K562 (cell line): ENCODE results near the gene GOLGA8B. TPM values are rescaled to one million over a fixed set of nuclear protein-coding genes. Genes with fewer than 3 reads are reported as not detected.

ENCODE experiments used
- CHD2 ChIP-seq: IDR thresholded peaks from 2 replicates; pipeline ENCODE4 v1.6.1; 2011; ENCODE audit warnings: low read depth, low read length
- CTCFL ChIP-seq: IDR thresholded peaks from 2 replicates; pipeline ENCODE4 v1.6.1; 2011; ENCODE audit warnings: borderline replicate concordance, low read depth, mild to moderate bottlenecking, moderate library complexity, low read length; ENCODE audit not compliant: insufficient read depth, poor library complexity, severe bottlenecking
- EHMT2 ChIP-seq: fragments of 450-650 bp; IDR thresholded peaks from 2 replicates; pipeline ENCODE4 v1.6.1; 2018; ENCODE audit warnings: antibody characterized with exemption
- ELF1 ChIP-seq: fragments of 200-800 bp; sonication (Bioruptor generic); IDR thresholded peaks from 2 replicates; pipeline ENCODE4 v1.6.1; 2016; ENCODE audit warnings: missing genetic modification characterization, missing compliant biosample characterization
- ELF2 ChIP-seq: fragments of 250-450 bp; sonication (Bioruptor Pico); IDR thresholded peaks from 2 replicates; pipeline ENCODE4 v1.5.0; 2021; ENCODE audit warnings: mild to moderate bottlenecking
- KLF13 ChIP-seq: fragments of 450-650 bp; IDR thresholded peaks from 2 replicates; pipeline ENCODE4 v1.6.1; 2016; ENCODE audit warnings: missing genetic modification characterization, low read depth, mild to moderate bottlenecking, missing compliant biosample characterization, moderate library complexity, borderline replicate concordance
- MCM5 ChIP-seq: fragments of 450-650 bp; IDR thresholded peaks from 2 replicates; pipeline ENCODE4 v1.6.1; 2016; ENCODE audit warnings: low read depth
- MTA2 ChIP-seq: fragments of 450-650 bp; IDR thresholded peaks from 2 replicates; pipeline ENCODE4 v1.6.1; 2016; ENCODE audit warnings: low read depth
- NCOA1 ChIP-seq: fragments of 450-650 bp; IDR thresholded peaks from 2 replicates; pipeline ENCODE4 v1.6.1; 2016; ENCODE audit warnings: low read depth
- NELFE ChIP-seq: IDR thresholded peaks from 2 replicates; pipeline ENCODE4 v1.6.1; 2011; ENCODE audit warnings: mild to moderate bottlenecking; ENCODE audit not compliant: insufficient read depth, insufficient read length
- NEUROD1 ChIP-seq: fragments of 150-350 bp; IDR thresholded peaks from 2 replicates; pipeline ENCODE4 v1.6.1; 2014; ENCODE audit warnings: borderline replicate concordance, low read length, low read depth; ENCODE audit not compliant: partially characterized antibody
- SIRT6 ChIP-seq: IDR thresholded peaks from one replicate; pipeline ENCODE4 v1.6.1; 2012; ENCODE audit warnings: low read depth, mild to moderate bottlenecking, control low read depth, inconsistent platforms, low read length, moderate library complexity
- STAT5A ChIP-seq: IDR thresholded peaks from 2 replicates; pipeline ENCODE4 v1.6.1; 2012; ENCODE audit warnings: low read length, inconsistent platforms, borderline replicate concordance
- SUPT5H ChIP-seq: fragments of 450-650 bp; IDR thresholded peaks from 2 replicates; pipeline ENCODE4 v1.6.1; 2016
- TGIF2 ChIP-seq: sonication (generic); formaldehyde crosslinking; IDR thresholded peaks from 2 replicates; pipeline ENCODE4 v1.8.1; 2022; ENCODE audit warnings: mild to moderate bottlenecking, missing genetic modification reagents, moderate library complexity
- ZC3H4 ChIP-seq: sonication (generic); formaldehyde crosslinking; IDR thresholded peaks from 2 replicates; pipeline ENCODE4 v1.9.0; 2021; ENCODE audit warnings: missing genetic modification reagents, borderline replicate concordance
- ZNF41 ChIP-seq: fragments of 250-450 bp; sonication (Bioruptor Pico); conservative IDR thresholded peaks from 2 replicates; pipeline ENCODE4 v1.4.0; 2020; ENCODE audit warnings: mild to moderate bottlenecking
- ZNF507 ChIP-seq: conservative IDR thresholded peaks from 2 replicates; pipeline ENCODE4 v1.6.1; 2017; ENCODE audit warnings: missing genetic modification characterization, missing compliant biosample characterization
- ZNF586 ChIP-seq: fragments of 450-650 bp; formaldehyde crosslinking; conservative IDR thresholded peaks from 2 replicates; pipeline ENCODE4 v1.4.0; 2020; ENCODE audit warnings: mild to moderate bottlenecking, moderate library complexity
- ZZZ3 ChIP-seq: fragments of 450-650 bp; IDR thresholded peaks from 2 replicates; pipeline ENCODE4 v1.6.1; 2016; ENCODE audit warnings: antibody characterized with exemption, mild to moderate bottlenecking, moderate library complexity
- polyA plus RNA-seq, 8 experiments: library from polyadenylated mRNA; depleted of rRNA in 4 of 8; stranded (reverse) in 5 of 8; unstranded in 3 of 8; fragments of >200 nt; fragmentation: Nextera tagmentation in 2 of 8; fragmentation: Illumina TruSeq in 1 of 8; extraction: Ambion mirVana in 2 of 8; extraction: Trizol in 1 of 8; gene quantifications; 2 replicates each; pipeline versions ENCODE4 v1.2.1 to v1.2.3, GENCODE V29; 2011 to 2014; ENCODE audit warnings: inconsistent platforms in 1 of 8, missing spikeins in 1 of 8
- total RNA-seq, 7 experiments: library from RNA; depleted of rRNA in 6 of 7; stranded (reverse); fragments of >200 nt in 6 of 7; fragmentation: Illumina TruSeq in 2 of 7; extraction: Trizol in 2 of 7; gene quantifications; 2 replicates each; pipeline versions ENCODE4 v1.2.1 to v1.2.3, GENCODE V29; 2011 to 2021; ENCODE audit warnings: low replicate concordance in 1 of 7
- TF ChIP-seq, protein P1 (sequence below): fragments of 250-450 bp; sonication (Bioruptor Pico); IDR thresholded peaks from 2 replicates; pipeline ENCODE4 v1.8.0; 2021; ENCODE audit warnings: borderline replicate concordance, mild to moderate bottlenecking, moderate library complexity; ENCODE audit not compliant: poor library complexity, severe bottlenecking
- TF ChIP-seq, protein P2 (sequence below): fragments of 250-450 bp; sonication (Bioruptor Pico); IDR thresholded peaks from 2 replicates; pipeline ENCODE4 v1.4.0; 2020
- TF ChIP-seq, protein P3 (sequence below): fragments of 200-800 bp; sonication (Bioruptor generic); IDR thresholded peaks from 2 replicates; pipeline ENCODE4 v1.6.1; 2017; ENCODE audit warnings: missing genetic modification characterization, missing compliant biosample characterization
- TF ChIP-seq, protein P4 (sequence below): fragments of 250-450 bp; sonication (Bioruptor Pico); IDR thresholded peaks from 2 replicates; pipeline ENCODE4 v1.6.1; 2021; ENCODE audit warnings: mild to moderate bottlenecking

GOLGA8B gene
- total and polyA plus RNA-seq, 9 of the 15 experiments (the other 6 are each of a cell fraction or from before 2014, with no cell fraction given), result 7.9 to 236 (median 54.1) TPM

DNA sequence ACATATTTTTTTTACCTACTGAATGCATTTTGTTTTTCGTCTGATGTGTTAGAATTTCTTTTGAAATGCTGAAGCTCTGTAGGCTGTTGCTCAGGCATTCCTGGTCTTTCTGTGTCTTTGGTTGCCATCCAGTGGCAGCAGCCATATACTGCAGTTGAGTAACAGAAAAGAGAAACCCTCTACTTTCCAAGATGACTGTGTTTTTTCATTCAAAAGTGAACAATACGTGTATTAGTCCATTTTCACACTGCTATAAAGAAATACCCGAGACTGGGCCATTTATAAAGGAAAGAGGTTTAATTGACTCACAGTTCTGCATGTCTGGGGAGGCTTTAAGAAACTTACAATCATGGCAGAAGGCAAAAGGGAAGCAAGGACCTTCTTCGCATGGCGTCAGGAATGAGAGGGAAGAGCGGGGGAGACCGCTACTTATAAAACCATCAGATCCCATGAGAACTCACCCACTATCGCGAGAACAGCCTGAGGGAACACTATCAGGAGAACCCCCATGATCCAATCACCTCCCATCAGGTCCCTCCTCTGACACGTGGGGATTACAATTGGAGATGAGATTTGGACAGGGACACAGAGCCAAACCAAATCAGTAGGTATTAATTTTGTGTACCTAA lies 4.7 kb upstream of the GOLGA8B start (continued):
- no peak for TF ChIP-seq KLF13 (tag)
- TF ChIP-seq EHMT2, result peak; percentile 64
- TF ChIP-seq, protein P1, sequence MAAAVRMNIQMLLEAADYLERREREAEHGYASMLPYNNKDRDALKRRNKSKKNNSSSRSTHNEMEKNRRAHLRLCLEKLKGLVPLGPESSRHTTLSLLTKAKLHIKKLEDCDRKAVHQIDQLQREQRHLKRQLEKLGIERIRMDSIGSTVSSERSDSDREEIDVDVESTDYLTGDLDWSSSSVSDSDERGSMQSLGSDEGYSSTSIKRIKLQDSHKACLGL (CRISPR knock-in tag), result no peak
- peak; percentile 98 for TF ChIP-seq CHD2
- TF ChIP-seq ZNF41 (CRISPR knock-in tag), result no peak
- TF ChIP-seq TGIF2 (CRISPR knock-in tag), result no peak
- TF ChIP-seq STAT5A, result no peak
- TF ChIP-seq ZZZ3, result no peak
- no peak for TF ChIP-seq SIRT6
- TF ChIP-seq NCOA1, result no peak
- TF ChIP-seq NELFE, result no peak
- TF ChIP-seq, protein P2, sequence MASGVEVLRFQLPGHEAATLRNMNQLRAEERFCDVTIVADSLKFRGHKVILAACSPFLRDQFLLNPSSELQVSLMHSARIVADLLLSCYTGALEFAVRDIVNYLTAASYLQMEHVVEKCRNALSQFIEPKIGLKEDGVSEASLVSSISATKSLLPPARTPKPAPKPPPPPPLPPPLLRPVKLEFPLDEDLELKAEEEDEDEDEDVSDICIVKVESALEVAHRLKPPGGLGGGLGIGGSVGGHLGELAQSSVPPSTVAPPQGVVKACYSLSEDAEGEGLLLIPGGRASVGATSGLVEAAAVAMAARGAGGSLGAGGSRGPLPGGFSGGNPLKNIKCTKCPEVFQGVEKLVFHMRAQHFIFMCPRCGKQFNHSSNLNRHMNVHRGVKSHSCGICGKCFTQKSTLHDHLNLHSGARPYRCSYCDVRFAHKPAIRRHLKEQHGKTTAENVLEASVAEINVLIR (CRISPR knock-in tag), result no peak
- no peak for TF ChIP-seq ZC3H4 (CRISPR knock-in tag)
- TF ChIP-seq CTCFL, result no peak
- TF ChIP-seq SUPT5H, result peak; percentile 80
- TF ChIP-seq ZNF586 (CRISPR knock-in tag), result no peak
- TF ChIP-seq, protein P3, sequence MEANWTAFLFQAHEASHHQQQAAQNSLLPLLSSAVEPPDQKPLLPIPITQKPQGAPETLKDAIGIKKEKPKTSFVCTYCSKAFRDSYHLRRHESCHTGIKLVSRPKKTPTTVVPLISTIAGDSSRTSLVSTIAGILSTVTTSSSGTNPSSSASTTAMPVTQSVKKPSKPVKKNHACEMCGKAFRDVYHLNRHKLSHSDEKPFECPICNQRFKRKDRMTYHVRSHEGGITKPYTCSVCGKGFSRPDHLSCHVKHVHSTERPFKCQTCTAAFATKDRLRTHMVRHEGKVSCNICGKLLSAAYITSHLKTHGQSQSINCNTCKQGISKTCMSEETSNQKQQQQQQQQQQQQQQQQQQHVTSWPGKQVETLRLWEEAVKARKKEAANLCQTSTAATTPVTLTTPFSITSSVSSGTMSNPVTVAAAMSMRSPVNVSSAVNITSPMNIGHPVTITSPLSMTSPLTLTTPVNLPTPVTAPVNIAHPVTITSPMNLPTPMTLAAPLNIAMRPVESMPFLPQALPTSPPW (CRISPR knock-in tag), result no peak
- TF ChIP-seq NEUROD1, result peak; percentile 35
- TF ChIP-seq ELF2 (CRISPR knock-in tag), result no peak
- TF ChIP-seq ELF1 (tag), result peak; percentile 57
- no peak for TF ChIP-seq ZNF507
- no peak for TF ChIP-seq MCM5
- no peak for TF ChIP-seq MTA2
- TF ChIP-seq, protein P4, sequence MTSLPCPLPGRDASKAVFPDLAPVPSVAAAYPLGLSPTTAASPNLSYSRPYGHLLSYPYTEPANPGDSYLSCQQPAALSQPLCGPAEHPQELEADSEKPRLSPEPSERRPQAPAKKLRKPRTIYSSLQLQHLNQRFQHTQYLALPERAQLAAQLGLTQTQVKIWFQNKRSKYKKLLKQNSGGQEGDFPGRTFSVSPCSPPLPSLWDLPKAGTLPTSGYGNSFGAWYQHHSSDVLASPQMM (CRISPR knock-in tag), result no peak
